Activated CD4-positive, alpha-beta T cell treated with anti-CD3 and anti-CD28 coated beads, Interleukin-2, amount 10 ng/mL, durations not matched to agents 24 days and 14 days (primary cell): ENCODE measurements around the gene ERF. TPM values are rescaled to one million over a fixed set of nuclear protein-coding genes. Genes with fewer than 3 reads are reported as not detected.
A peak's percentile ranks its signal among the peaks of the same experiment; 100 is the strongest.

Source experiments
- DNase-seq: peaks from one replicate; pipeline ENCODE4 v3.0.0; 2022
- H3K27ac Mint-ChIP-seq: one replicate; pipeline ENCODE4 v1.8.0; 2022; ENCODE audit warnings: mild to moderate bottlenecking, mixed read lengths
- H3K27me3 Mint-ChIP-seq: one replicate; pipeline ENCODE4 v1.8.0; 2022; ENCODE audit warnings: mixed read lengths
- H3K36me3 Mint-ChIP-seq: one replicate; pipeline ENCODE4 v1.8.0; 2022; ENCODE audit warnings: low read depth, mild to moderate bottlenecking, mixed read lengths
- H3K4me1 Mint-ChIP-seq: one replicate; pipeline ENCODE4 v1.8.0; 2021; ENCODE audit warnings: mixed read lengths
- H3K4me3 Mint-ChIP-seq: one replicate; pipeline ENCODE4 v1.8.0; 2022; ENCODE audit warnings: mild to moderate bottlenecking, moderate library complexity, mixed read lengths
- H3K9me3 Mint-ChIP-seq: one replicate; pipeline ENCODE4 v1.8.0; 2021; ENCODE audit warnings: mixed read lengths
- intact Hi-C: fragments of 100-400 bp; cut with micrococcal nuclease; formaldehyde crosslinking; loops from one replicate; pipeline ENCODE4 v1.15.1; 2023
- total RNA-seq: library from RNA; stranded (reverse); gene quantifications from 2 replicates; pipeline ENCODE4 v1.2.3, GENCODE V29; 2022

ERF gene
- total RNA-seq, 1 donor from 2014 or later = 71.6 TPM

DNA sequence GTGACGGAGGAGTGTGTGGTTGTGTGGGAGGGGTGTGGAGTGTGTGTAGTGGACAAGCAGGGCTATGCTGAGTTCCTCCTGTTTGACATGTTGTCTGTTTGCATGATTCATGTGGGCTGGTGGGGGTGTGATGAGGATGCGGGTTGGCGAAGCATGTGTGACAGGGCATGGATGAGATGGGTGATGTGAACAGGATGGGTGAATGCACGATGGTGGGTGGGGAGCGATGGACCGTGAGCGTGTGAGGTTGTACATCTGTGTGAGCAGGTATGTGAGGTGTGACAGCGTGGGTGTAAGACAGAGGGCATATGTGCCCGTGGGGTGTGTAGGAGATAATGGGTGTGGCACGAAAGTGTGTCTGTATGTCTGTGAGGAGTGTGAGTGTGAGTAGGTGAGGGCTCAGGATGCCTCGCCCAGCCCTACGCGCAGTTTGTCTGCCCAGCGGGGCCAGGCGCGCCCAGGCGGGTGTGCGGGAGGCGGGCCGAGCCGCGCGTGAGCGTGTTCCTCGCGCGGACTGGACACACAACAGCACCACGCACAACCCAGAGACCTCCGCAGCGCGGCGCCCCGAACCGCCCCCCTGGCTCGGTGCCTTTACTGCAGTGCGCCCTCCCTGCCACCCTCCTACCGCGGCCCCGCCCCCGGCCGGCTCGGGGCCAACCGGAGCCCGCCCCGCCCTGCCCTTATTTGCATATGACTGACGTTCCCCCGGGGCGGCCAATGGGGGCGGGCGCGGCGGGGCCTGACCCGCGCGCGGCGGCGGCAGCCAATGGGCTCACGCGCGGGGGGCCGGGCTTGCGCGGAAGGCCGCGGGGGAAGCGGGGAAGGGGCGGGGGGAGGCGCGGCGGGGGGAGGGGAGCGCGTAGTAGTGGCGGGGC lies 28.5 kb upstream of the ERF start:
- H3K27ac Mint-ChIP-seq = no peak overlapping the region

GRCh38 chr19:42282819-42283187 lies 27.9 kb upstream of the ERF start:
- DNase-seq = no peak
- H3K27ac Mint-ChIP-seq = no peak overlapping the region
- H3K4me3 Mint-ChIP-seq = no peak overlapping the region
- no peaks in the 10 kb centered on the region for H3K27me3 Mint-ChIP-seq
- H3K9me3 Mint-ChIP-seq = no peaks in the 10 kb centered on the region
- intact Hi-C loops = loop anchor here (1.0 to 5.0 kb wide), 6 partner anchors 19 to 396 kb away; partner anchors contain the start of genes PAFAH1B3, POU2F2, PRR19 and ZNF526
- peaks cover 43% of the 10 kb centered on the region for H3K4me1 Mint-ChIP-seq
- peaks cover 12% of the 10 kb centered on the region for H3K36me3 Mint-ChIP-seq

More for the DNA sequence above, 28.5 kb upstream of the ERF start:
- H3K36me3 Mint-ChIP-seq = peaks cover 16% of the 10 kb centered on the region
- DNase-seq = peak; percentile 98
- no peaks in the 10 kb centered on the region for H3K27me3 Mint-ChIP-seq
- H3K4me3 Mint-ChIP-seq = no peak overlapping the region
- no peaks in the 10 kb centered on the region for H3K9me3 Mint-ChIP-seq
- intact Hi-C loops = loop anchor here (1.0 to 5.0 kb wide), 7 partner anchors 19 to 396 kb away; partner anchors contain the start of genes MEGF8, PAFAH1B3, POU2F2 and PRR19
- H3K4me1 Mint-ChIP-seq = peaks cover 39% of the 10 kb centered on the region

- Mint-ChIP-seq H3K27ac (no peak overlapping the region), H3K36me3 (peaks cover 11% of the 10 kb centered on the region), H3K4me1 (peaks cover 43% of the 10 kb centered on the region), H3K4me3 (no peak overlapping the region), H3K27me3 (no peaks in the 10 kb centered on the region), H3K9me3 (no peaks in the 10 kb centered on the region)
- DNase-seq = peak; percentile 71
- intact Hi-C loops = loop anchor here (2.0 to 5.0 kb wide), 4 partner anchors 61 to 395 kb away; partner anchors contain the start of genes POU2F2 and ZNF526
Measured at GRCh38 chr19:42281827-42282762, 27.2 kb upstream of the ERF start.

DNA sequence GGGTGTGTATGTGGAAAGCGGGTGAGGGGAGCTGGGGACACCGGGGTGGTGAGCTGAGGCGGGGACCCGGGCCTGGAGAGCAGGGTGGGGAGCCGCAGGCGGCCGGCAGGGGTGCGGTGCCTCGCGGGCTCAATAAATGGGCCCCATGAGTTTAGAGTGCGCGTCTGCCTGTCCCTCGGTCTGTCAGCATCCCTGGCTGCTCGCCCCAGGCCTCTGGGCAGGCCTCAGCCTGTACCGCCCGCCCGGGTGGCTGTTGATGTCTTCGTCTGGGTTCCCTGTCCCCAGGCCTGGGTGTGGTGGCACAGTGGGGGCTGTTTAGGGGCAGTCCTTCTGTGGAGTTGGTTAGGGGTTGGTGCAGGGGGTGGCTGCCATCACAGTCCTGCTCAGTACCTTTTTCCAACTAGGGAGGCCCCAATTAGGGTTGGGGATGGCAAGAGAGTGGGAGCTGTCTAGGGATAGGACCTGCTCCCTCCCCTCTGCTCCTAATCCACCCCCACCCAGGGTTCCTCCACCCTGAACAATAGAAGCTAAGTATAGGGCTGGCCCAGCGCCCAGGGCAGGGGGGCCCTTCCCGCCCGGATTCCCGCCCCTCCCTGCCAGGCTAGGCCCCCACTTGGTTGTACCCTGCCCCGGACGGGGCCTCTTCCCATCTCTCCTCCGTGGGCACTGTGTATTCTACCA lies 26.4 kb upstream of the ERF start:
- H3K4me3 Mint-ChIP-seq = no peak overlapping the region
- DNase-seq = peak; percentile 80
- peaks cover 47% of the 10 kb centered on the region for H3K4me1 Mint-ChIP-seq
- intact Hi-C loops = loop anchor here (5.0 kb wide), 2 partner anchors 141 to 394 kb away; no protein-coding TSS in a partner anchor
- H3K27me3 Mint-ChIP-seq = no peaks in the 10 kb centered on the region
- H3K36me3 Mint-ChIP-seq = peaks cover 13% of the 10 kb centered on the region
- H3K27ac Mint-ChIP-seq = peak overlapping the region; percentile 86
- H3K9me3 Mint-ChIP-seq = no peaks in the 10 kb centered on the region

- intact Hi-C loops = loop anchor here (1.0 to 5.0 kb wide), 4 partner anchors 10 to 393 kb away; partner anchors contain the start of gene ERF
- Mint-ChIP-seq H3K4me3 (no peak overlapping the region), H3K9me3 (no peaks in the 10 kb centered on the region), H3K4me1 (peaks cover 47% of the 10 kb centered on the region), H3K27ac (peak overlapping the region; percentile 86), H3K27me3 (no peaks in the 10 kb centered on the region), H3K36me3 (peaks cover 12% of the 10 kb centered on the region)
- DNase-seq = no peak
Measured at GRCh38 chr19:42280815-42281145, 25.9 kb upstream of the ERF start.

DNA sequence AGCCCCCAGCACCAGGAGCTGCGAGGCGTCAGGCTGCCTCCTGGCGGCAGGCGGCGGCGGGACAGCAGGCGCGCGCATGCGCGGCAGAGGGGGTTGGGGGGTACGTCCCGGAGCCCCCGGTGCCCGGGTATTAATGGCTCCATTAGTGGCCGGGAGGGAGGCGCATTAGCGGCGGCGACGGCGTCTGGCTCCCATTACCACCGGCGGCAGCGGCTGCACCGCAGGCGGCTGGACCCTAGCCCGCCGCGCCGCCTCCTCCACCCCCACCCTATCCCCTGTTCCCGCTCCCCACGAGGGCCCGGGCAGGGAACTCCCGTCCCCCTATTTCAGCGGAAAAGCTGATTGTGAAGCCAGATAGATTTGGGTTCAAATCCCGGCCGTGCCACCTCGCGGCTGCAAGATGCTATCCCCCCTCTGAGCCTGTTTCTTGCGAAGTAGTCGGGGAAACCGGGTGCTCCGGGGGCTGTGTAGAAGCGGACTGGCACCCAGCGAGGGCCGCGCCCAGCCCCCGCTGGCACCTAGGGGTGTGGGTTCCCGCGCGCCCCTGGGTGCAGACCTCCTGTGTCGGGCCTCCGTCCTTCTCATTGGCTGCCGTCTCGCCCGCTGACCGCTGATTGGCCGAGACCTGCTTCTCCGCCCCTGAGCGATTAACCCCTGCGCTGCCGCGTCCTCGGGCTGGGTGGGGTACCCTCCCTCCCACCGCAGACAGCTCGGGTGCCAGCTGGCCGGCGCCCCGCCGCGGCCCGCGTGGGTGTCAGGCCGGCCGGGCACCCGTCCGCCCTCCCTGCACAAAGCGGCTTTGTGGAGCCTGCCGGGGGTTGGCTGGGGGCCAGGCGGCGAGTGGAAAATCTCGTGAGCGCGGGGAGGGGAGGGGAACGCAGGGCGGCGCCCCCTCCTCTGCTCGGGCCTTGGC lies 25.2 kb upstream of the ERF start:
- Mint-ChIP-seq H3K27me3 (no peaks in the 10 kb centered on the region), H3K36me3 (peaks cover 14% of the 10 kb centered on the region), H3K4me3 (no peak overlapping the region), H3K27ac (peak overlapping the region; percentile 90), H3K4me1 (peaks cover 48% of the 10 kb centered on the region), H3K9me3 (no peaks in the 10 kb centered on the region)
- DNase-seq = peak; percentile 97
- intact Hi-C loops = loop anchor here (1.0 to 5.0 kb wide), 5 partner anchors 10 to 393 kb away; partner anchors contain the start of gene ERF

DNA sequence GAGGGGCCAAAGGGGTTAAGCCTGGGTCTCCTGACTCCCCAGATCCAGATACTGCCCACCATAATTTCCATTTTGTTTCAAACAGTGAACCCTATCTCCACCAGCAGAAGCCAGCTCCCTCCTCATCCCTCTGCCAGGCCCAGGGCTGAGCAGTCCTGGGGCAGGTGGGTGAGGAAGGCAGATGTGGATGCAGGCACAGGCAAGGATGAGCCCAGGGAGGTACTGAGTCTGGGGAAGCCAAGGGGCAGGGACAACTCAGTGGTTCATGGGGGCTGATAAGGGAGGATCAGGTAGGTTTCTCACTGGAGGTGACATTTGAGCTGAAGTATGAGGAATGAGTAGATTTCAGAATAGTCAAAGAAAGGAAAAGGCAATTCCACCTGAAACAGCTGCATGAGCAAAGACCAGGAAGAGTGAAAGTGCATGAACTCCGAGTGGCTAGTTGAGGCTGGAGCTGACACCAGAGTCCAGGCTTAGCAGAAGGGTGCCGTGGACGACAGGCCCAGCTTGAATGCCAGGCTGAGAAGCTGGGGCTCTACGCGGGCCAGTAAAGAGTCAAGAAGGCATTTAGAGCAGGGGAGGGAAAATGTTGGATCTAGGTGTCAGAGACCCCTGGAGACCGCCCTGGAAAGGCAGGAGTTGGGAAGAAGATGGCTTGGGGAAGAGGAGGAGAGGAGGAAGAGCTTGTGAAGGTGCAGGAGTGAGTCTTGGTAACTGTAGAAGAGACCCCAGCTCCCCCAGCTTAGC lies 24.4 kb upstream of the ERF start:
- peak overlapping the region; percentile 90 for H3K27ac Mint-ChIP-seq
- no peaks in the 10 kb centered on the region for H3K9me3 Mint-ChIP-seq
- H3K27me3 Mint-ChIP-seq = no peaks in the 10 kb centered on the region
- DNase-seq = no peak
- H3K4me1 Mint-ChIP-seq = peaks cover 50% of the 10 kb centered on the region
- intact Hi-C loops = loop anchor here (1.0 kb wide), 1 partner anchor 35 kb away; no protein-coding TSS in a partner anchor
- H3K4me3 Mint-ChIP-seq = no peak overlapping the region
- H3K36me3 Mint-ChIP-seq = peaks cover 22% of the 10 kb centered on the region

- Mint-ChIP-seq H3K4me3 (no peak overlapping the region), H3K27me3 (no peaks in the 10 kb centered on the region), H3K27ac (peak overlapping the region; percentile 70), H3K36me3 (peaks cover 27% of the 10 kb centered on the region), H3K4me1 (peaks cover 50% of the 10 kb centered on the region), H3K9me3 (no peaks in the 10 kb centered on the region)
- no peak for DNase-seq
- intact Hi-C loops = loop anchor here (1.0 kb wide), 1 partner anchor 34 kb away; no protein-coding TSS in a partner anchor
Measured at GRCh38 chr19:42278452-42279154, 23.7 kb upstream of the ERF start.

GRCh38 chr19:42277821-42278451 lies 23.0 kb upstream of the ERF start:
- Mint-ChIP-seq H3K9me3 (no peaks in the 10 kb centered on the region), H3K4me3 (no peak overlapping the region), H3K27ac (peak overlapping the region; percentile 70), H3K4me1 (peaks cover 50% of the 10 kb centered on the region), H3K36me3 (peaks cover 32% of the 10 kb centered on the region), H3K27me3 (no peaks in the 10 kb centered on the region)
- no peak for DNase-seq
- intact Hi-C loops = no loop called here

DNA sequence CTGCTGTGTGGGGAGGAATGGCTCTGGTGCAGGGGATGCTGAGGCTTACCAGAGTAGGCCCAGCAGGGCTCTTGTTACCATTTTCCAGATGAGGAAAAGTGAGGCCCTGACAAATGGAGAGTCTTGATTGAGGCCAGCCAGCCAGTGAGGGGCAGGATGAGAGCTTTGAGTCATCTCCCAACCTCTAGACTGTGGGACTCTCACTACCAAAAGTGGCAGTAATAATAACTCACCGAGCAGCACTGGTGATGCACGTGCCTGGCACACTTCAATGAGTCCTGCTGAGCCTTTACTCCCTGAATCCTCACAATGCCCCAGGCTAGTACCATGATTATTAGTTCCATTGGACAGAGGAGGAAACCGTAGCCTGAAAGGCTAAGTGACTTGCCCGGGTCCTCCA lies 21.9 kb upstream of the ERF start:
- Mint-ChIP-seq H3K9me3 (no peaks in the 10 kb centered on the region), H3K36me3 (peaks cover 32% of the 10 kb centered on the region), H3K4me3 (no peak overlapping the region), H3K27me3 (no peaks in the 10 kb centered on the region), H3K27ac (peak overlapping the region; percentile 76), H3K4me1 (peaks cover 42% of the 10 kb centered on the region)
- DNase-seq = no peak
- intact Hi-C loops = no loop called here

DNA sequence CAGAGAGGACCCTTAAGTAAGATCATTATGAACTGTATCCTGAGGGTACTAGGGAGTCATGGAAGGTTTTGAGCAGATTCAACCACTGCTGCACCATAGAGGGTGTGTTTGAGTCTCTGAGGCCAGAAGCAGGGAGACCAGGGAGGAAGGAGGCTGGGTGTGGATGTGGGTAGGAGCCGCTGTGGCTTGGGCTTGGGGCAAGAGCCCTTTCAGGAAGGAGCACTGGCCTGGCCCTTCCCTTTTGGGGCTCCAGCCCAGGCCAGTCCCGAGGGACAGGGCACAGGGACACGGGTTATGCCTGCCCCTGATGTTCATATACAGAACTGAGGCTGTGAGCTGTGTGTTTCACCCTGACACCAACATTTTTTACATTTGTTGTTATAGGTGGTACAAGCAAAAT lies 21.4 kb upstream of the ERF start:
- Mint-ChIP-seq H3K9me3 (no peaks in the 10 kb centered on the region), H3K27ac (peak overlapping the region; percentile 48), H3K36me3 (peaks cover 31% of the 10 kb centered on the region), H3K4me3 (peak overlapping the region; percentile 15), H3K27me3 (no peaks in the 10 kb centered on the region), H3K4me1 (peaks cover 42% of the 10 kb centered on the region)
- intact Hi-C loops = no loop called here
- DNase-seq = no peak
